Panc1 (cell line): ENCODE measurements around the gene PTRHD1.
"Not testable (repeated sequence)": the region's sequence is repeated elsewhere in the genome, so short reads cannot be mapped to it uniquely, and the experiment has no call there.

Experiments used
- CTCF ChIP-seq: fragments of 450-650 bp; IDR thresholded peaks from 2 replicates; pipeline ENCODE4 v1.5.1; 2017; ENCODE audit warnings: mild to moderate bottlenecking
- POLR2AphosphoS5 ChIP-seq: IDR thresholded peaks from 2 replicates; pipeline ENCODE4 v1.6.1; 2012; ENCODE audit warnings: mild to moderate bottlenecking, low read depth, low read length, moderate library complexity
- SIN3A ChIP-seq: IDR thresholded peaks from 2 replicates; pipeline ENCODE4 v1.6.1; 2012; ENCODE audit warnings: low read depth, mild to moderate bottlenecking, low read length, moderate library complexity, borderline replicate concordance; ENCODE audit not compliant: insufficient read depth

GRCh38 chr2:24800487-24800886 lies 7.3 kb upstream of the PTRHD1 start:
- not testable (repeated sequence) for TF ChIP-seq CTCF, POLR2AphosphoS5, SIN3A
